Osteocyte (in vitro differentiated cells): ENCODE data around the gene KLHL18. TPM values are rescaled to one million over a fixed set of nuclear protein-coding genes. Genes with fewer than 3 reads are reported as not detected.

ENCODE experiments used
- DNase-seq: peaks from one replicate; pipeline ENCODE4 v3.0.0; 2021; ENCODE audit warnings: mixed read lengths; ENCODE audit not compliant: unreplicated experiment; ENCODE audit errors: extremely low spot score
- H3K27ac Mint-ChIP-seq: one replicate; pipeline ENCODE4 v1.8.0; 2021; ENCODE audit warnings: mild to moderate bottlenecking, mixed read lengths; ENCODE audit not compliant: unreplicated experiment
- H3K27me3 Mint-ChIP-seq: one replicate; pipeline ENCODE4 v1.8.0; 2021; ENCODE audit warnings: mixed read lengths; ENCODE audit not compliant: unreplicated experiment
- H3K36me3 Mint-ChIP-seq: one replicate; pipeline ENCODE4 v1.8.0; 2021; ENCODE audit warnings: mixed read lengths; ENCODE audit not compliant: unreplicated experiment
- H3K4me1 Mint-ChIP-seq: one replicate; pipeline ENCODE4 v1.8.0; 2021; ENCODE audit warnings: mixed read lengths; ENCODE audit not compliant: unreplicated experiment
- H3K4me3 Mint-ChIP-seq: one replicate; pipeline ENCODE4 v1.8.0; 2021; ENCODE audit warnings: mild to moderate bottlenecking, moderate library complexity, mixed read lengths; ENCODE audit not compliant: unreplicated experiment
- H3K9me3 Mint-ChIP-seq: one replicate; pipeline ENCODE4 v1.8.0; 2021; ENCODE audit warnings: mixed read lengths; ENCODE audit not compliant: unreplicated experiment
- total RNA-seq: library from RNA; stranded (reverse); gene quantifications from 2 replicates; pipeline ENCODE4 v1.2.1, GENCODE V29; 2021
- TF ChIP-seq, protein P1 (sequence below): fragments of 200-600 bp; sonication (generic); IDR thresholded peaks from 2 replicates; pipeline ENCODE4 v1.5.0; 2021; ENCODE audit warnings: antibody characterized with exemption, mild to moderate bottlenecking, moderate library complexity

Gene KLHL18
- total RNA-seq, 1 donor from 2014 or later: 29.1 TPM

DNA sequence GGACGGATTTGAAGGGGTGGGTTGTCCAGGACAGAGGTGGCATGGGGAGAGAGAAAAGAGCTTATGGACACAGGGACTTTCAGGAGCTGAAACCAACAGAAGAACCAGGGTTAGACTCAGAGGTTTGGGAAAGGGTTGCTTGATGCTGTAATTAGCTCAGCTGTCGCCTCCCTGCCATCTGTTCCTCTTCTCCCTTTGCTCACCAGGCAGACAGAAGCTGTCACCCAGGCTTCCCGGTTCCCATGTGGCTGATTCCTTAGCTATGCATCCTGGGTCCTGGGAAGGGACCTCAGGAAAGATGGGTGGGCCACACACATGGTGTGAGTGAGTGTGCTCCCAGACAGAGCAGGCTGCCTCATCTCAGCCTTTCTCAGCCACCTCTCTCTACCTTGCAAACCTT lies 112.1 kb downstream of the KLHL18 start:
- Mint-ChIP-seq H3K27ac (peak overlapping the region; percentile 61), H3K4me3 (no peak overlapping the region)
- TF ChIP-seq, protein P1, sequence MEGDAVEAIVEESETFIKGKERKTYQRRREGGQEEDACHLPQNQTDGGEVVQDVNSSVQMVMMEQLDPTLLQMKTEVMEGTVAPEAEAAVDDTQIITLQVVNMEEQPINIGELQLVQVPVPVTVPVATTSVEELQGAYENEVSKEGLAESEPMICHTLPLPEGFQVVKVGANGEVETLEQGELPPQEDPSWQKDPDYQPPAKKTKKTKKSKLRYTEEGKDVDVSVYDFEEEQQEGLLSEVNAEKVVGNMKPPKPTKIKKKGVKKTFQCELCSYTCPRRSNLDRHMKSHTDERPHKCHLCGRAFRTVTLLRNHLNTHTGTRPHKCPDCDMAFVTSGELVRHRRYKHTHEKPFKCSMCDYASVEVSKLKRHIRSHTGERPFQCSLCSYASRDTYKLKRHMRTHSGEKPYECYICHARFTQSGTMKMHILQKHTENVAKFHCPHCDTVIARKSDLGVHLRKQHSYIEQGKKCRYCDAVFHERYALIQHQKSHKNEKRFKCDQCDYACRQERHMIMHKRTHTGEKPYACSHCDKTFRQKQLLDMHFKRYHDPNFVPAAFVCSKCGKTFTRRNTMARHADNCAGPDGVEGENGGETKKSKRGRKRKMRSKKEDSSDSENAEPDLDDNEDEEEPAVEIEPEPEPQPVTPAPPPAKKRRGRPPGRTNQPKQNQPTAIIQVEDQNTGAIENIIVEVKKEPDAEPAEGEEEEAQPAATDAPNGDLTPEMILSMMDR: no peak

More for the DNA sequence above, 112.1 kb downstream of the KLHL18 start:
- Mint-ChIP-seq H3K27me3 (no peaks in the 10 kb centered on the region), H3K9me3 (no peaks in the 10 kb centered on the region), H3K36me3 (peaks cover 10% of the 10 kb centered on the region), H3K4me1 (peaks cover 30% of the 10 kb centered on the region)
- no peak for DNase-seq

Other genes with a start within 250 kb of the KLHL18 start
- gene SETD2, start 118.8 kb upstream of the KLHL18 start, total RNA-seq: 45.0 and 47.1 TPM in 2 replicates
- gene KIF9, start 145 bp upstream of the KLHL18 start, total RNA-seq: 5.4 and 6.2 TPM in 2 replicates
- gene PTPN23, start 98.1 kb downstream of the KLHL18 start, total RNA-seq: 57.7 and 60.8 TPM in 2 replicates
- 76.4 and 86.7 TPM in 2 replicates for gene SCAP, start 193.0 kb downstream of the KLHL18 start, total RNA-seq
- gene ELP6, start 230.8 kb downstream of the KLHL18 start, total RNA-seq: 40.3 and 44.1 TPM in 2 replicates